NB4 (cell line): ENCODE data around the gene TCP11L1.

Source experiments
- DNase-seq: peaks from one replicate; pipeline ENCODE4 v3.0.0; 2010; ENCODE audit warnings: low read depth
- H3K4me3 ChIP-seq: one replicate; pipeline ENCODE4 v1.5.1; 2011; ENCODE audit warnings: mild to moderate bottlenecking, low read depth, low read length, moderate library complexity
- MYC ChIP-seq: IDR thresholded peaks from 2 replicates; pipeline ENCODE4 v1.6.1; 2011; ENCODE audit warnings: low read depth, low read length
- POLR2A ChIP-seq: IDR thresholded peaks from 2 replicates; pipeline ENCODE4 v1.6.1; 2011; ENCODE audit warnings: mild to moderate bottlenecking; ENCODE audit not compliant: insufficient read length; ENCODE audit errors: extremely low read depth
- TF ChIP-seq, protein P1 (sequence below): IDR thresholded peaks from one replicate; pipeline ENCODE4 v1.5.1; 2012; ENCODE audit warnings: low read depth, low read length
- TF ChIP-seq, protein P2 (sequence below): IDR thresholded peaks from 2 replicates; pipeline ENCODE4 v1.6.1; 2011; ENCODE audit warnings: low read depth, low read length

Gene TCP11L1

DNA sequence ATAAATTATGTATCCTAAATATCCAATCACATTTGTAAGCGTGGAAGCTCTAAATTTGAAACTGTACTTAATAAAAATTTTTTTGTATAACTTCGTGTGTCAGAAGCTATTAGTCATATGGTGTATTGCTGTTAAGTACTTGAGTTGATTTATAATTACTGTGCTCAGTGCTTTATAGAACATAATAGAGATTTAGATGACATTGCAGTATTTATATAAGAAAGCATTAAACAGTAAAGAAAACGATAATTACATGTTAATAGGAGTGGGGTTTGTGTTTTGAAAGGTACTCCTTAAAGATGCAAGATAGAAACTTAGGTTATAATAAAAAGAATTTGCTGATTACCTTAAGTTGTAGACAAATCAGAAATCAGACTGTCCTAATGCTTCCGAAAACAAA, 5.9 kb upstream of the TCP11L1 start:
- no peak for DNase-seq
- TF ChIP-seq MYC (no peak), POLR2A (no peak)
- TF ChIP-seq, protein P1, sequence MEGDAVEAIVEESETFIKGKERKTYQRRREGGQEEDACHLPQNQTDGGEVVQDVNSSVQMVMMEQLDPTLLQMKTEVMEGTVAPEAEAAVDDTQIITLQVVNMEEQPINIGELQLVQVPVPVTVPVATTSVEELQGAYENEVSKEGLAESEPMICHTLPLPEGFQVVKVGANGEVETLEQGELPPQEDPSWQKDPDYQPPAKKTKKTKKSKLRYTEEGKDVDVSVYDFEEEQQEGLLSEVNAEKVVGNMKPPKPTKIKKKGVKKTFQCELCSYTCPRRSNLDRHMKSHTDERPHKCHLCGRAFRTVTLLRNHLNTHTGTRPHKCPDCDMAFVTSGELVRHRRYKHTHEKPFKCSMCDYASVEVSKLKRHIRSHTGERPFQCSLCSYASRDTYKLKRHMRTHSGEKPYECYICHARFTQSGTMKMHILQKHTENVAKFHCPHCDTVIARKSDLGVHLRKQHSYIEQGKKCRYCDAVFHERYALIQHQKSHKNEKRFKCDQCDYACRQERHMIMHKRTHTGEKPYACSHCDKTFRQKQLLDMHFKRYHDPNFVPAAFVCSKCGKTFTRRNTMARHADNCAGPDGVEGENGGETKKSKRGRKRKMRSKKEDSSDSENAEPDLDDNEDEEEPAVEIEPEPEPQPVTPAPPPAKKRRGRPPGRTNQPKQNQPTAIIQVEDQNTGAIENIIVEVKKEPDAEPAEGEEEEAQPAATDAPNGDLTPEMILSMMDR: no peak
- TF ChIP-seq, protein P2, sequence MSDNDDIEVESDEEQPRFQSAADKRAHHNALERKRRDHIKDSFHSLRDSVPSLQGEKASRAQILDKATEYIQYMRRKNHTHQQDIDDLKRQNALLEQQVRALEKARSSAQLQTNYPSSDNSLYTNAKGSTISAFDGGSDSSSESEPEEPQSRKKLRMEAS: no peak
- no peak overlapping the region for H3K4me3 ChIP-seq

DNA sequence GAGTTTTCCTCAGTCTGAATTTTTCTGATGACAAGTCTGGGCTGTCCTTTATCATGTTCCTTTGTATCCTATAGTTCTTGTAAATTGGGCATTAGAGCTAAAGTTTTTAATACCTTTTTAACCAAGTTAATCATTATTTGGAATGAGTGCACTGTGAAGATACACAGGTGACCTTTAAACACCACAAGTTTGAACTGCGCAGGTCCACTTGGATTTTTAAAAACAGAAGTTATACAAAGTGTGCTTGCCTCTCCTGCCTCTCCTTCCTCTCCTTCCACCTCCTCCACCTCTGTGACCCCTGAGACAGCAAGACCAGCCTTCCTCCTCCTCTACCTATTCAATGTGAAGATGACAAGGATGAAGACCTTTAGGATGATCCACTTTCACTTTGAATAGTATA, 4.4 kb upstream of the TCP11L1 start:
- DNase-seq: no peak
- TF ChIP-seq, protein P2: no peak
- TF ChIP-seq, protein P1: no peak
- no peak for TF ChIP-seq MYC
- no peak for TF ChIP-seq POLR2A
- no peak overlapping the region for H3K4me3 ChIP-seq

DNA sequence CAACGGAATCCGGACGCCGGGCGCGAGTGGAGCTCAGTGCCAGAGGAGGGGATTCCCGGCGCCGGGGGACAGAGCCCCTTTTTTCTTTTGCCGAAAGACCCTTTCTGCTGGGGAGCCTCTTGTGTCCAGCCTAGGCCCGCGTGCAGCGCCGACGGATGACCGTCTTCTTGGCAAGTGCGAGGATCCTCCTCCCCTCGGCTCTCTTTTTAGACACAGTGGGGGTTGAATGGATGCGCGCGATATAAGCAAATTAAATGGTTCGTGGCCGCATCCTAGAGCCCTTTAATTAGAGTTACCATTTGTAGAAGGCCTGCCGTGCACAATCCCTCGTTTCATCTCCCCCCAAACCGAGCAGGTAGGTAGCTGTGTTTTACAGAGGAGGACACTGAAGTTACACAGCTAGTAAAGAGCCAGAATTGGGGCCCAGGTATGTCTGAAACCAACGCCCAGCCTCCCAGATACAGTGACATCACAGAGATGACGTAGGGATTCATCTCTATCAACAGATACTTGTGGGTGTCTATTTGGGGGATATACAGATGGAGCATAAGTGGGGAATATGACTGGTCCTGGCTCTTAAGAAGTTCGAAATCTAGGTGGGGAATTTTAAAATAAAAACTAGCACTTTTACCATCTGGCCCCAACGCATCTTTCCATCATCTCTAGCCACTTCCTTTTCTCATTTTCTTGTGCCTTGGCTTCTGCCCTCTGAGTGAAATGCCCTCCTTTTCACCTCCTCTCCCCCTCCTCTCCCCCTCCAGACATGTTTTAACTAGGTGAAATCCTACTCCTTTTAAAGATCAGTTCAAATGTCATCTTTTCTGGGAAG, 875 bp downstream of the TCP11L1 start:
- no peak for TF ChIP-seq MYC
- no peak for TF ChIP-seq POLR2A
- TF ChIP-seq, protein P1: no peak
- TF ChIP-seq, protein P2: no peak
- H3K4me3 ChIP-seq: peak overlapping the region; percentile 78
- no peak for DNase-seq

DNA sequence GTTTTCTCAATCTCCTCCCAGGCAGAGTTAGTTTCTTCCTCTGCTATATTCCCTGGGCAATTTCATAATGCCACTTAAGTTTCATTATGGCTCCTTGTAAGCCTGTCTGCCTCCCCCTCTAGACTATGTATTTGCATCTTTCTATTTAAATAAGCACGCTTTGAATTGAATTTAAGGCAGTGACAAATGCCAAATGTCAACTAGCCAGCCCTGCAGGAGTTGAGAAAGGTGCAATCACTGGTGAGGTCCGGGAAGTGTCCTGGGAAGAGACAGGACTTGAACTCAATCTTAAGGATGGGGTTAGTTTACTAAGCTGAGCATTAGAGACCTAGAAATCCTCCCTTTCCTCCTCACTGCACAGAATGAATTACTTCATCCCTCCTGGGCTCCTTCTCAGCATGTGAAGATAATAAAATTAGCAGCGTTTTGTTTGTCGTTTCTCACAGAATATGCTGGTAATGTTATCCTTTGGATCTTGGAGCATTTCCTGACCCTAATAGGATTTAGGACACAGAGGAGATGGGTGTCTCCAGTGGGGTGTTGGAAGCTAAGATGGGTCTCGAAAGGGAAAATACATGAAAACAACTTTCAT, 1.6 kb downstream of the TCP11L1 start:
- H3K4me3 ChIP-seq: no peak overlapping the region
- TF ChIP-seq, protein P2: no peak
- TF ChIP-seq POLR2A (no peak), MYC (no peak)
- TF ChIP-seq, protein P1: no peak
- DNase-seq: no peak

DNA sequence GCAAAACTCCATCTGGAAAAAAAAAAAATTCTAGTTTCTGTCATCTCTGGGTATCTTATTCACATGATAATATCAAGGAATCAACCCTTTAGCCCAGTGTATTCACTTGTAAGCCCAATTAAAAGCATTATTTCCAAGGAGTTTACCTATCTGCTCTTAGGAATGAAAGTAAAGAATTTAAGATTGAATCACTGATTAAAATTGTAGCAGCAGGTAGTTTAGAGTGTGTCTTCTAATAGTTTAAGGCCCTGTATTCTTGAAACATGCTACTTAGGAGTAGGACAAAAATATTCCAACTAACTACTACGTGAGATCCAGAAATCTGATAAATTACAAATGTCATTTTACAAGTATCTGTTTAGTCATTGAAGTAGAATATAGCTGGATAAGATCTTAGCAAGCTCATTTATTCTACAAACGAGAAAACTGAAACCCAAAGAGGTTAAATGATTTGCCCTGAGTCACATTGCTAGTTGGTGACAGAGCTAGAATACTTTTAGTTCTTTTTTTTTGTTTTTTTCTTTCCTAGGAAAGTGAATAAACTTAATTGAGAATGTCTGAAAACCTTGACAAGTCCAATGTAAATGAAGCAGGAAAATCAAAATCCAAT, 4.0 kb downstream of the TCP11L1 start:
- TF ChIP-seq MYC (no peak), POLR2A (no peak)
- TF ChIP-seq, protein P1: no peak
- TF ChIP-seq, protein P2: no peak
- no peak for DNase-seq
- no peak overlapping the region for H3K4me3 ChIP-seq
